ENCODE data around the gene SET. TPM values are rescaled to one million over a fixed set of nuclear protein-coding genes. Genes with fewer than 3 reads are reported as not detected.

The SET gene
- total and polyA plus RNA-seq, 2 experiments from 2014 or later, result 949 to 1,261 TPM

DNA sequence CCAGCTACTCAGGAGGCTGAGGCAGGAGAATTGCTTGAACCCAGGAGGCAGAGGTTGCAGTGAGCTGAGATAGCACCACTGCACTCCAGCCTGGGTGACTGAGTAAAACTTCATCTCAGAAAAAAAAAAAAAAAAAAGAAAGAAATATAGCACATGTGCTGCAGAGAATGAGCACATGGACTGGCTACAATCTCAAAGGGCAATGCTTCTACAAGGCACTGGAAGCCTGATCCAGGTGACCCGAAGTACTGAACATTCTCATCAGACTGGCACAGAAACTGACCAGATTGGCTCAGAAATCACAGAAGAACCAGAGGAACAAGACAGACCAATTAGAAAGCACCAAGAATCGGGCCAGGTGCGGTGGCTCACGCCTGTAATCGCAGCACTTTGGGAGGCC lies 37.2 kb upstream of the SET start (continued):
- TF ChIP-seq, protein P1, sequence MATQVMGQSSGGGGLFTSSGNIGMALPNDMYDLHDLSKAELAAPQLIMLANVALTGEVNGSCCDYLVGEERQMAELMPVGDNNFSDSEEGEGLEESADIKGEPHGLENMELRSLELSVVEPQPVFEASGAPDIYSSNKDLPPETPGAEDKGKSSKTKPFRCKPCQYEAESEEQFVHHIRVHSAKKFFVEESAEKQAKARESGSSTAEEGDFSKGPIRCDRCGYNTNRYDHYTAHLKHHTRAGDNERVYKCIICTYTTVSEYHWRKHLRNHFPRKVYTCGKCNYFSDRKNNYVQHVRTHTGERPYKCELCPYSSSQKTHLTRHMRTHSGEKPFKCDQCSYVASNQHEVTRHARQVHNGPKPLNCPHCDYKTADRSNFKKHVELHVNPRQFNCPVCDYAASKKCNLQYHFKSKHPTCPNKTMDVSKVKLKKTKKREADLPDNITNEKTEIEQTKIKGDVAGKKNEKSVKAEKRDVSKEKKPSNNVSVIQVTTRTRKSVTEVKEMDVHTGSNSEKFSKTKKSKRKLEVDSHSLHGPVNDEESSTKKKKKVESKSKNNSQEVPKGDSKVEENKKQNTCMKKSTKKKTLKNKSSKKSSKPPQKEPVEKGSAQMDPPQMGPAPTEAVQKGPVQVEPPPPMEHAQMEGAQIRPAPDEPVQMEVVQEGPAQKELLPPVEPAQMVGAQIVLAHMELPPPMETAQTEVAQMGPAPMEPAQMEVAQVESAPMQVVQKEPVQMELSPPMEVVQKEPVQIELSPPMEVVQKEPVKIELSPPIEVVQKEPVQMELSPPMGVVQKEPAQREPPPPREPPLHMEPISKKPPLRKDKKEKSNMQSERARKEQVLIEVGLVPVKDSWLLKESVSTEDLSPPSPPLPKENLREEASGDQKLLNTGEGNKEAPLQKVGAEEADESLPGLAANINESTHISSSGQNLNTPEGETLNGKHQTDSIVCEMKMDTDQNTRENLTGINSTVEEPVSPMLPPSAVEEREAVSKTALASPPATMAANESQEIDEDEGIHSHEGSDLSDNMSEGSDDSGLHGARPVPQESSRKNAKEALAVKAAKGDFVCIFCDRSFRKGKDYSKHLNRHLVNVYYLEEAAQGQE (IDR thresholded peaks at IDR 0.05; ENCODE audit: unreplicated experiment), result no peak
- TF ChIP-seq, protein P2, sequence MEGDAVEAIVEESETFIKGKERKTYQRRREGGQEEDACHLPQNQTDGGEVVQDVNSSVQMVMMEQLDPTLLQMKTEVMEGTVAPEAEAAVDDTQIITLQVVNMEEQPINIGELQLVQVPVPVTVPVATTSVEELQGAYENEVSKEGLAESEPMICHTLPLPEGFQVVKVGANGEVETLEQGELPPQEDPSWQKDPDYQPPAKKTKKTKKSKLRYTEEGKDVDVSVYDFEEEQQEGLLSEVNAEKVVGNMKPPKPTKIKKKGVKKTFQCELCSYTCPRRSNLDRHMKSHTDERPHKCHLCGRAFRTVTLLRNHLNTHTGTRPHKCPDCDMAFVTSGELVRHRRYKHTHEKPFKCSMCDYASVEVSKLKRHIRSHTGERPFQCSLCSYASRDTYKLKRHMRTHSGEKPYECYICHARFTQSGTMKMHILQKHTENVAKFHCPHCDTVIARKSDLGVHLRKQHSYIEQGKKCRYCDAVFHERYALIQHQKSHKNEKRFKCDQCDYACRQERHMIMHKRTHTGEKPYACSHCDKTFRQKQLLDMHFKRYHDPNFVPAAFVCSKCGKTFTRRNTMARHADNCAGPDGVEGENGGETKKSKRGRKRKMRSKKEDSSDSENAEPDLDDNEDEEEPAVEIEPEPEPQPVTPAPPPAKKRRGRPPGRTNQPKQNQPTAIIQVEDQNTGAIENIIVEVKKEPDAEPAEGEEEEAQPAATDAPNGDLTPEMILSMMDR (conservative IDR thresholded peaks at IDR 0.05; ENCODE audit: low read depth in 2 of 2), result no peak
- no peak for TF ChIP-seq POLR2AphosphoS5 (IDR thresholded peaks at IDR 0.05; ENCODE audit: low read depth)

DNA sequence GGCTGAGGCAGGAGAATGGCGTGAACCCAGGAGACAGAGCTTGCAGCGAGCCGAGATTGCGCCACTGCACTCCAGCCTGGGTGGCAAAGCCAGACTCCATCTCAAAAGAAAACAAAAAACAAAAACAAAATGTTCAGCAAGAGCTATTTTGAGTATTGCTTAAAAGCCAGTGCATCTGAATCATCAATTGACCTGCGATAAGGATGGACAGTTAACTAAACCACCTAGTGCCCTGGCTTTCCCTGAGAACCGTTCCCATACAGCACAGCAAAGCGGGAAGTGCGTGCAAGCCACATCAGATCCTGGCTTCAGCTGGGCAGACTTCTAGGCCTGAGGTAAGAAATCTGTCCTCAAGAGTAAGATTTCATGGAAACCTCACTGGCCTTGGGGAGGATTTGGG lies 35.1 kb upstream of the SET start:
- H3K4me1 Mint-ChIP-seq, result peaks cover 4% of the 10 kb centered on the region; the same call in 1 of the 3 replicates
- Histone ChIP-seq H3K27me3 (ENCODE audit: insufficient read depth) (no peaks in the 10 kb centered on the region), H2AFZ (no peak overlapping the region), H3K4me2 (no peak overlapping the region), H3K9me2 (ENCODE audit: insufficient read depth) (no peaks in the 10 kb centered on the region), H3K4me1 (ENCODE audit: insufficient read depth) (no peaks in the 10 kb centered on the region), H4K20me1 (replicated peaks; ENCODE audit: insufficient read depth) (no peaks in the 10 kb centered on the region), H3F3A (replicated peaks; ENCODE audit: low read depth) (peaks cover 11% of the 10 kb centered on the region), H3K36me3 (ENCODE audit: insufficient read depth) (no peaks in the 10 kb centered on the region), H3K79me2 (replicated peaks; ENCODE audit: insufficient read depth) (no peaks in the 10 kb centered on the region; the same call in 1 of the 2 replicates), H3K4me3 (no peak overlapping the region), H3K27ac (ENCODE audit: low read depth) (no peak overlapping the region)
- peaks cover 3% of the 10 kb centered on the region; the same call in 1 of the 3 replicates for H3K36me3 Mint-ChIP-seq (ENCODE audit: low read depth)
- H3K4me3 Mint-ChIP-seq, result no peak overlapping the region
- ATAC-seq (no peak), DNase-seq (ENCODE audit: low spot score) (no peak)
- H3K9me3 Mint-ChIP-seq, result no peaks in the 10 kb centered on the region
- no peak overlapping the region for H3K27ac Mint-ChIP-seq
- peaks cover 7% of the 10 kb centered on the region for H3K27me3 Mint-ChIP-seq (ENCODE audit: insufficient read depth, low read depth, poor library complexity)
- TF ChIP-seq, protein P2 (conservative IDR thresholded peaks at IDR 0.05; ENCODE audit: low read depth in 2 of 2), result no peak
- TF ChIP-seq ZNF331 (CRISPR knock-in tag; IDR thresholded peaks at IDR 0.05; ENCODE audit: low read depth) (no peak), POLR2AphosphoS5 (IDR thresholded peaks at IDR 0.05; ENCODE audit: low read depth) (no peak), ZNF114 (CRISPR knock-in tag; IDR thresholded peaks at IDR 0.05) (no peak), STAT1 (IDR thresholded peaks at IDR 0.05; ENCODE audit: unreplicated experiment) (no peak), CREB1 (CRISPR knock-in tag; IDR thresholded peaks at IDR 0.05; ENCODE audit: low read depth) (no peak), EZH2phosphoT487 (IDR thresholded peaks at IDR 0.05; ENCODE audit: unreplicated experiment) (no peak), JUNB (IDR thresholded peaks at IDR 0.05; ENCODE audit: unreplicated experiment) (no peak), EZH2 (IDR thresholded peaks at IDR 0.05; ENCODE audit: low read depth, unreplicated experiment) (no peak), NANOG (IDR thresholded peaks at IDR 0.05; ENCODE audit: borderline replicate concordance) (no peak)
- TF ChIP-seq, protein P3, sequence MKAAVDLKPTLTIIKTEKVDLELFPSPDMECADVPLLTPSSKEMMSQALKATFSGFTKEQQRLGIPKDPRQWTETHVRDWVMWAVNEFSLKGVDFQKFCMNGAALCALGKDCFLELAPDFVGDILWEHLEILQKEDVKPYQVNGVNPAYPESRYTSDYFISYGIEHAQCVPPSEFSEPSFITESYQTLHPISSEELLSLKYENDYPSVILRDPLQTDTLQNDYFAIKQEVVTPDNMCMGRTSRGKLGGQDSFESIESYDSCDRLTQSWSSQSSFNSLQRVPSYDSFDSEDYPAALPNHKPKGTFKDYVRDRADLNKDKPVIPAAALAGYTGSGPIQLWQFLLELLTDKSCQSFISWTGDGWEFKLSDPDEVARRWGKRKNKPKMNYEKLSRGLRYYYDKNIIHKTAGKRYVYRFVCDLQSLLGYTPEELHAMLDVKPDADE (IDR thresholded peaks at IDR 0.05), result no peak
- TF ChIP-seq, protein P1 (IDR thresholded peaks at IDR 0.05; ENCODE audit: unreplicated experiment), result no peak

All from GM23338 (cell line).